GM03348 (cell line): ENCODE measurements around the gene GPRC5A.
A peak's percentile ranks its signal among the peaks of the same experiment; 100 is the strongest.

Experiments
- DNase-seq: peaks from one replicate; pipeline ENCODE4 v3.0.0; 2012; ENCODE audit warnings: low spot score

GPRC5A gene

DNA sequence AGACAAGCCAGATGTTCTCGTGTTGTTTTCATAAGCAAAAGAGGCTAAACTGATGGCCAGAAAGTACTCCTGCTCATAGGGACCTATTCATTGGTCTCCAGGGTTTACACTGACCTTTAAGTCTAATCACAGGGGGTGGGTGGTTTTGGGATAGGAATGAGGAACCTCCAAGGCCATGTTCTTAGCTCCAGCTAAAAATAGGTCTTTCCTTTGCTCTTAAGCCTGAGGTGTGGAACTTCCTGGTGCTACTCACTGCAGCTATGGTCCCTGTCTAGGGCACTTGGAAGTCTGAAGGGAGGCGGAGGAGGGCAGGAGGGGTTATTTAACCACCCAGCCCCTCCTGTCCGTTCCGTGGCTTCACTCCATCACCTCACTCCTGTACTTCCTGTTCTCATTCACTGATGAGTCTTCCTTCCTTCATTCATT is 18.6 kb downstream of the GPRC5A start:
- no peak for DNase-seq

DNA sequence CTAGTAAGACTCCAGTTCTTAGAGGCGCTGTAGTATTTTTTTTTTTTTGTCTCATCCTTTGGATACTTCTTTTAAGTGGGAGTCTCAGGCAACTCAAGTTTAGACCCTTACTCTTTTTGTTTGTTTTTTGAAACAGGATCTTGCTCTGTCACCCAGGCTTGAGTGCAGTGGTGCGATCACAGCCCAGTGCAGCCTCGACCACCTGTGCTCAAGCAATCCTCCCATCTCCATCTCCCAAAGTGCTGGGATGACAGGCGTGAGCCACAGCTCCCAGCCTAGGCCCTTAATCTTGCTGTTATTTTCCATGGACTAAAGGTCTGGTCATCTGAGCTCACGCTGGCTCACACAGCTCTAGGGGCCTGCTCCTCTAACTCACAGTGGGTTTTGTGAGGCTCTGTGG is 21.3 kb downstream of the GPRC5A start:
- DNase-seq = no peak

DNA sequence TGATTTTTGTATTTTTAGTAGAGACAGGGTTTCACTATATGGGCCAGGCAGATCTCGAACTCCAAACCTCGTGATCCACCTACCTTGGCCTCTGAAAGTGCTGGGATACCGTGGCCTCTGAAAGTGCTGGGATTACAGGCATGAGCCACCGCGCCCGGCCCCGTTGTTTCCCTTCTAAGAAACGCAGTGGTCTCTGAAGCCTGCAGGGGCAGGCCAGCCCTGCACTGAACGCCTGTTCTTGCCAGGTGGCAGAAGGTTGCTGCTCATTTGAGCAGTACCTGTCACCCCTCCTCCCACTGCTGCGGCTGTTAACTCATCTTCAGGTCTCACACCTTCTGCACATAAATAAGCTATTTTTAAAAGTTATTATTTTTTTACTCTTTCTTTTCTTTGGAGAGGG is 24.3 kb downstream of the GPRC5A start:
- no peak for DNase-seq

DNA sequence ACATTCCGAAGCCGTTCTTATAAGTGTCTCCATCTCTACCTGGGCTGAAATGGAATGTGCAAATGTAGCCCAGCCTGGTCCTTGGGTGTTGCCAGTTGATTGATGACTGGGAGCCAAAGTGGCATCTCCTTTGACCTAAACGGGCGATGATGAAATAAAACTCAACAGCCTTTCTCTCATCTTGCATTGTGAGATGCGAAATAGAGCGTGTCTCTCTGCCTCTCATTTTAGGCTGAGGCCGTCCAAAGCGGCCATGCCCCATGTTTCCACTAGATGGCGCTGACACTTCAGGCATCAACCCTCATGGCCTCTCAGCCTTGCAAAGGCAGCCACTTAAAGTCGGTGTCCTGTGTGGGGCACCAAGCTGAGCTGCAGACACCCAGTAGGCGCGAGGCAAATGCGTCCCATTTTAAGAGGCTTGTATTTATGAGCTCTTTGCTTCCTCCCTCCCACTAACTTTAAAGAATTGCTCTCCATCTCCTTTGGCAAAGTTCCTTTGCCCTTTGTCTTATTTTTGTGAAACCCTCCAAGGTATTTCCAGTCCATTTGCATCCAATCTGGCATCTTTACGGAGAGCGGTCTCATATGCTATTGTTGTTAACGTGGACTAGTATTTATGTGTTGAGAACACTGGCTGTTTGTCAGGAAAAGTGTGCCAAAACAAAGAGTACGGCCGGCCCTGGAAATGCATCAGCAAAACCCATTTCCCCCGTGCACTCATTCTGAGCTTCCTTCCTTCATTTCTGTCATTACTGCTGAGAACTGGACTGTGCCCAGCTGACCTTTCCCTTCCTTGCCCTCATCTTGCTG is 25.0 kb downstream of the GPRC5A start:
- DNase-seq = peak; percentile 85

DNA sequence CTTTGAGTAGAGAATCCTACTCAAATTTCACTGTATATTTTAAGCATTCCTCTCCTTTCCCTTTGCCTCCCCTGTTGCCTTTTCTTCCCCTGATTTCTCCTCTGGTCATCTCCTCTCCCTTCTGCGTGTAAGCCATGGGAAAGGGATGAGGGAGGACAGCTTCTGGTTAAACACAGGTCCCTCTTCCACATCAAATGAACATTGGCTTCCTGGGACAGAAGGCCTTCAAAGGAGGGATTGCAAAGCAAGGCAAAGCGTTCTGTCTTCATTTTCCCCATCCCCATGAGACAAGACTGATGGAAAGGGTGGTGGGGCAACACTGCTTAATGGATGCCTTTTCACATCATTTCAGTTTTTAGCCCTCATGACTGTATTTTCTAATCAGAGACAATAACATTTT is 26.2 kb downstream of the GPRC5A start:
- no peak for DNase-seq

DNA sequence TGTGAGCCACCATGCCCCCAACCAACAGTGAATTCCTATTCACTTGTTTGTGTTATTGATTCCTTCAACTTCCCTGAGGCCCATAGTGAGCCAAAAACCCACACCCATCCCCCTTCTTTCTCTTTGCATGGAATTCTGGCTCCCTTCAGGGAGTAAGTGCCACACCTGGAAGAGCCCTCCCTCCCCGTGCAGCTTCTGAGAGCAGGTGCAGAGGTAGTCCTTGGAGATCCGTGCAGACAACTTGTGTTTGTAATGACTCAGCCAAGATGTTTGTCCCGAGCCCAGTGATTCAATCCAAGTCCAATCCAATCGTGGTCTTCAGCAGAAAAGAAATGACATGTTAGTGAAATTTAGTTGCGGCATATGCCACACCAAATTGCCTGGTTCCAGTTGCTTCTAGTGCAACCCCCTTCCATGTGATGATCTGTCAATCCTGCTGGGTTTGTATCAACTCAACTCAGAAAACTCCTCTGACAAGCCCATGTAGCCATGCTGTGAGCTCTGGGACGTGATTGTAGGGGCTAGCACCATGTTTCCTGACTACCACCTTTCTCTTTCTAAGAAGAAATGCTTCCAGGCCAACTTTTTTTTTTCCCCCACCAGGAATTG is 27.5 kb downstream of the GPRC5A start:
- no peak for DNase-seq

DNA sequence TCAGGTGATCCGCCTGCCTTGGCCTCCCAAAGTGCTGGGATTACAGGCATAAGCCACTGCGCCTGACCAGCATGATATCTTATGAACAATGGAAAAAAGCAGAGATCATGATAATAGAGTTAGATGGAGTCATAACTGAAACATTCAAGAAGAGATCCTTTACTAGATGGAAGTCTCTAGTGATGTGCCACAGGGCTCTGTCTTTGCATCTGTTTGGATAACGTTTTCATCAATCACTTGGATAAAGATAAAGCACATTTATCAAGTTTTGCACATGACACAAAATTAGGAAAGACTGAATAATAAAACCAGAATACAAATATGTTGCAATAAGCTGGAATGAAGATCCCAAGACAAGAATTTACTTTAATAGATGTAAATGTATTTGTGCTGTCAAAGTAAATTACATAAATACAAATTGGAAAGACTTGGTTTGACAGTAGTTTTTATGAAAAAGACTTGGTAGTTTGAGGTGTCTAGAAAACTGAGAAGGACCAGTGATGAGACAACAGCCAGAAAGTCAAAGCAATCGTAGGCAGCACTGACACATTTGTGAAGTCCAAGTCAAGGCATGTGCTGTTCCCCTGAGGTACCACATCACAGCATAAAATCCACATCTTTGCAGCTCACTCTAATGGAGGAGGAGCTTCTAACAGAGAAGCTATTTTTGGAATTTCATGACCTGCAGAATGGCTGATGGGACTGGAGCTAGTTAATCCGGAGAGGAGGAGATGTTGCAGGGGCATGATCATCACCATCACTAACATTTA is 28.5 kb downstream of the GPRC5A start:
- no peak for DNase-seq

DNA sequence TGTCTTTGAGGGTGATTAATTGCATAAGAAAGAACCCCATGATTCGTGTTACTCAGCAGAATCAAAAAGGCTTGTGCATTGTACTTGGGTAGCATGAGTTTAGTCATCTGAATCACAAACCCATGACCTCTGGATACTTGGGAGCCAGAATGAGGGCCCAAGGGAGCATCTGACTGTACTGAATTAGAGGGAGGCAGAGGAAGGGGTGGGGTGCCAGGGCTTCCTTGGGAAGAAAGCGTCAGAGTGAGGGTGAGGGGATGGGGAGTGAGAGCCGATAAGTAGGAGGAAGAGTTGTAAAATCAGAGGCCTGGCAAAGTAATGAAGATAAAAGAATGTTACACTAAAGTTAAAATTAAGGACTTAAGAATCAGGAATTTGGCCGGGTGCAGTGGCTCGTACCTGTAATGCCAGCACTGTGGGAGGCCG is 30.8 kb downstream of the GPRC5A start:
- peak; percentile 44 for DNase-seq

DNA sequence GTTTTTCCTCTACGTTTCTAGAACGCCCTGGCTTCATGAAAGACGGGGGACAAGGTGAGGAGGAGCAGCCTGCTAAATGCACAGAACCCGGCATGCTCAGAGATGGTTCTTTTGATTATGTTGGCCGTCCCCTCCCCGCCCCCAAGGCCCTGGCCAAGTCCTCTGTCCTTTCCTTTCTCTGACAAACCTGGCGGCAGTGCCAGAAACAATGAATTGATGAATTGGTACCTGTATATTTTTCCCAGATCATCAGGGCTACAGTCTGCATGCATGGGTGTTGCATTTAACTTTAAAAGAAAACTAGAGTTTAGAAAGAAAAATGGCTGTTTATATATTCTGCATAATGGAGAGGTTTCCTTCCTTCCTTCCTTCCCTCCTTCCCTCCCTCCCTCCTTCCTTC is 31.6 kb downstream of the GPRC5A start:
- DNase-seq = no peak

DNA sequence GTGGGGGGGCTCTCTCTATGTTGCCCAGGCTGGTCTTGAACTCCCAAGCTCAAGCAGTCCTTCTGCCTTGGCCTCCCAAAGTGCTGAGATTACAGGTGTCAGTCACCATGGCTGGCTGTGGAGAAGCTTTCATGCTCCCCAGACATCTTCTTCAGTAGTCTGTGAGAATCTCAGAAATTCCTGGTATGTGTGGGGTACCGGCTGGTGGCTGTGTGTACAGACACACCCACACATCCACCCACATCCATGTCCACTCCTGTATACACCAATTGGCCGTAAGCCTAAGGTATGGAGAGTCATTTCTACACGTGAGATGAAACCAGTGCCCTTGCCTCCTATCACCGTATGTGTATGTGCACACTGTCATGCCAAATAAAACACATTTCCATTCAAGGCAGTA is 32.8 kb downstream of the GPRC5A start:
- DNase-seq = no peak

DNA sequence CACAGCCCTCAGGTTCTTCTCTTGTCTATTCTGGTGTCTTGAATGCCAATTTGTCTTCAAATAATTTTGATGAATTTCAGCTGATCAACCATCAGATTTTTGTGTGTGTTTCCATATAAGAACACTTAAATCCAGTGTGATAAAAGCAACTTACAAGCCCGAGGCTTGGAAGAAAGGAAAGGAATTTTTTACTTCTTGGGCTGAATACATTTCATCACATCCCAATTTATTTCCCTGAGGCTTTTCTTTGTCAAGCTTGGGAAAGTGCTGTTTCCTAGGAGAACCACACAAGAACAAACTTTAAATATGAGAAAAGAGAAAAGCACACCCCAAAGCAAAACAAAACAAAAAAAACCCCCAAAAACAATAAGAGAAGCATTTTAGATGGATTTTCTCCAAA is 34.0 kb downstream of the GPRC5A start:
- DNase-seq = no peak

DNA sequence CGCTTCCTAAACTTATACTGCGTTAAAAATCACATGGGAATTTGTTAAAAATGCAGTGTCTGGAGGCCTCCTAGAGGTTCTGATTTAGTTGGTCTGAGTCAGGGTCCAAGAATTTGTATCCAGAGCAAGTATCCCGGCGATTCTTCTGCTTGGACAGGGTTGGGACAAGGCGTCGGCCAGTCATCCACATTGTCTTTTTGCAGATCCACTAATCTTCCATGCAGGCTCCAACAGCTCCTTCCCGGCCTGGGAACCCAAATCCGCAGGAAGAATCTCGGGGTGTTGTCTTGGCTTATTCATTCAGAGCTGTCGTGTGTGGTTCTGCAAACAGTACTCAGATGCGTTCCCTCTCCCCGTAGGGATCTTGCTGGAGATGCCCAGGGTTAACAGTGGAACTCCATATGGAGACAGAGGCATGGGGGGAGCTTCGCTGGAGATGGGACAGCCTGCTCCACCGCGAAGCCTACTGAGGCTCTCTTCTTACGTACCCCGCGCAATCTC is 35.3 kb downstream of the GPRC5A start:
- DNase-seq = no peak

DNA sequence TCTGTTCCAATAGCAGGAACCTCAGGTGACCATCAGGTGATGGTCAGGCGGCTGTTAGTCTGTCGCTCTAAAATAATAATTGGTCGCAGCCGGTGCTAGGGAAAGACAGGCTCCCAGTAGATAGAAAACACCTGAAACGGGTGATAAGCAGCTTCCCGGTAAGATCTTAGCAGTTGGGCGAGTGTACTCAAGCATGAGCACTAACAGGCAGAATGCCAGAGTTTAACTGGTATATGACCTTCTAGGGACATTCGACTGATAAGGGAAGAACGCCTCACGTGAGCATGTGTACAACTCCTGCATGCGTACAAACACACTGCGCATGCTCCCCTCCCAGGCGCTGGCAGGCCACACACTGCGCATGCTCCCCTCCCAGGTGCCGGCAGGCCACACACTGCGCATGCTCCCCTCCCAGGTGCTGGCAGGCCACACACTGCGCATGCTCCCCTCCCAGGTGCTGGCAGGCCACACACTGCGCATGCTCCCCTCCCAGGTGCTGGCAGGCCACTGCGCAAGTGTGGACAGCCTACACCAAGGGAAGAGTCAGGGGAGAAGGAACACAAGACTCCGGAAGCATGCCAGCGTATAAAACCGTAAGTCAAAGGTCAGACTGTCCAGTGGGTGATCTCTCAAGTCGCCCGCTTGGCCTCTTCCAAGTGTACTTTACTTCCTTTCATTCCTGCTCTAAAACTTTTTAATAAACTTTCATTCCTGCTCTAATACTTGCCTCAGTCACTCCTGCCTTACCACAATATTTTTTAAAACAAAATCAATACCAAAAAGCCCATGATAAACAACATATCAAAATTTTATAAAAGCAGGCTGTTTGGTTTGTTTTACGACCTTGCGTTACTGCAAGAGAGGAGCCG is 36.1 kb downstream of the GPRC5A start:
- peak; percentile 60 for DNase-seq

DNA sequence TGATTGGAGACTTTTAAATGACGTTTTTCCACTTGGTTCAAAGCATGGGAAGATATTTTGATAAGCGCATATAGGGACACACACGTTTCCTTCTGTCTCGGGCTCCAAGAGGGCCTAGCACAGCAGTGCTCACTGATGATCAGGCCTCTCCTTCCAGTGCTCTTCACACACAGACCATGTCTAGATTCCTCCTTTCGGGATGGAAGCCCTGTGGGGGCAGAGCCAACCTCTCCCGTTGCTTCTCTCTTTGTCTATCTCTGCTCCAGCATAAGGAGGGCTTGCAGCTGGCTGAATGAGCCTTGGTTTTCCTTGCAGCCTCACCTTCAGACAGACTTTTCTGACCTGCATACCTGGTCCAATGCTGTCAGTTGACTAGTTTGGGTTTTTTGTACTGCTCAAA is 38.3 kb downstream of the GPRC5A start:
- no peak for DNase-seq

DNA sequence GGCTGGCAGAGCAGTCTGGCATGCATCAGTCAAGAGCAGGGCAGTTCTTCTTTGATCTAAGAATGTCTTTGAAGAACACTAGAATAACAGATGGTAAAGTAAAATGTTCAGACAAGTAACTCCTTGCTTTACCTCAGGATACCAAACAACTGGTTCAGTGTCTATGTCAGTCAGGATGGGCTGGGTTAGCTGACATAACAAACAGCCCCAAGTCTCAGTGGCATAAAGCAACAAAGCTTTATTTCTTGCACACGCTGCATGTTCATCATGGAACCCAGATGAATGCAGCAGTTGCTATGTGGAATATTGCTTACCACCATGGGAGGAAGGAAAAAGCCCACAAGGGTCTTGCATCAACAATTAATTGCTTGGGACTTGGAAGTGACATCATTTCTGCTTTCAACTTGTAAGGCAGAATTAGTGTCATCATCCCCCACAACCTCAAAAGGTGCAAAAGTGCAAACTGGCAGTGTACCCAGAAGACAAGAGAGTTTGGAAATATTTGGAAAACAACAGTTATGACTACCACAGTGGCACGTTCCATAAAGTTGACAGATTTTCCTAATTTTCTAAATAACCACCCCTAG is 39.4 kb downstream of the GPRC5A start:
- DNase-seq = no peak

DNA sequence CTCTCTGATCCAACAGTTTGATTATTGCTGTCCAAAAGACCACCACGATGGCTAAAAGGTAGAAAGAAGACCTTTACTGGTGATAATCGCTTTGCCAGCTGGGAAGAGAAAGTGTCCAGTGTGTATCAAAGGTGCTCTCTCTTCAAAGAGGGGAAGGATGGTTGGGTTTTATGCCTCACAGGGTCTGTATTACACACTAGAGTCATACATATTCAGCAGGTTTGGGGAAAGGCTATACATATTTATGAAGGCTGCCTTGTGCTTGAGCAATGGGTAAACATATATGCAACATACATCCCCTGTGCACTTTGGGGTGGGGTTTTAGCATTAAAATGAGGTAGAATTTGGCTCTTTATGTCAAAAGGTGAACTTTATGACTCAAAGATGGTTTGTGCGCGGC is 42.4 kb downstream of the GPRC5A start:
- DNase-seq = no peak

DNA sequence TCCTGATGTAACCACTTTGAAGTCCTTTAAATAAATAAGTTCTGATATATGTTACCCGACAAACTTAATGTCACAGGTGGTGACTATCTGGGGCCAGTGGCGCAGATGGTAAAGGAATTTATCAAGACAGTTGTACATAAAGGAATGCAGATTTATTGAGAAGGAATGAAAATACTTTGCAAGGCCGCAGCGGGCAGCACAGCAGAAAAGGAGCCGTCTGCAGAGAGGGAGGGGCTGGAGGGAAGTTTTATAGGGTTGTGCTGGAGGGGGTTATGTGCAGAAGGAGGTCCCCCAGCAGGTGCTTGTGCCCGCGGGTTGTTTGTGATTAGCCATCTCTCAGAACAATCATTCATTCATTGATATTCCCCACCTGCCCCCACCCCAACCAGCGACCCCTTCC is 43.2 kb downstream of the GPRC5A start:
- DNase-seq = no peak

DNA sequence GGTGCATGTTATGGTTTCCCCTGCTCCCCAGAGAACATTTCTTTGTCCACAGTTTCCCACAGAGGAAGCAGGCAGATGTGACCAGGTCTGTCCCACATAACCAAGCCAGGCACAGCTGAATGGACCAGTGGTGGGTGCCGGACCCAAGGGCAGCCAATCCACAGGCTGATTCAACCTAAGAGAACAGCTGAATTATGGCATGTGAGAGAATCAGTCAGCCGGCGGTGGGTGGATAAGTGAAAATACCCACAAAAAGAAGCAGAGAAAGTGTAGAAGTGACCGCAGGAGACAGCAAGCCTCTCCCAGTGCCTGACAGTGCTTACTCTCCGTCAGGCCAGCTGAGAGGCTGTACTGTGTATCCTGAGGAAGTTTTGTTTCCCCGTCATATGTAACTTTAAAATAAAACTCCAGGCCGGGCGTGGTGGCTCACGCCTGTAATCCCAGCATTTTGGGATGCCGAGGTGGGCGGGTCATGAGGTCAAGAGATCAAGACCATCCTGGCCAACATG is 45.7 kb downstream of the GPRC5A start:
- no peak for DNase-seq

DNA sequence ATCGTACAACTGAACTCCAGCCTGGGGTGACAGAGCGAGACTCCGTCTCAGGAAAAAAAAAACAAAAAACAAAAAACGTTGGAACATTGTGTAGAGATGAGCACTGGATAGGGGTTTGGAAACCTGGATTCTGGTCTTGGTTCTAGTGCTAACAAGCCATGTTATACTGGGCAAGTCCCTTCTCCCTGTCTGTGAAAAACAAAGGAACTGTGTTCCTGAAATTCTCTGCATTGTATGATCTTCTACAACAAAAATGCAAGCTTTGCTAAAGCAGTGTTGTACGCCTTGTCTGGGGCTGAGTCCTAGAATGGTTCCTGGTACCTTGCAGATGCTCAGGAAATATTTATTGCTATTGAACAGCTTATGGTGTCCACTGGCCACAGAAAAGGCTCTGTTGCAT is 47.2 kb downstream of the GPRC5A start:
- DNase-seq = no peak

DNA sequence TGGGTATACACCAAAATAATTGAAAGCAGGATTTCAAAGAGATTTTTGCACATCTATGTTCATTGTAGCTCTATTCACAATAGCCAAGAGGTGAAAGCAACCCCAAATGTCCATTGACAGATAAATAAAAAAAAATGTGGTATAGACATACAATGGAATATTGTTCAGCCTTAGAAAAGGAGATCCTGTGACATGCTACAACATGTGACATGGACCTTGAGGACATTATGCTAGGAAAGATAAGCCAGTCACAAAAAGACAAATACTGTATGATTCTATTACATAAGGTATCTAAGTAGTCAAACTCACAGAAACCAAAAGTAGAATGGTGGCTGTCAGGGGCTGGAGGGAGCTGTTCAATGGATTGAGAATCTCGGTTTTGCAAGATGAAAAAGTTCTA is 48.5 kb downstream of the GPRC5A start:
- DNase-seq = no peak
